Left renal pelvis (tissue), 4 donors: Measurements from ENCODE around the gene PDCL3. TPM values are rescaled to one million over a fixed set of nuclear protein-coding genes. Genes with fewer than 3 reads are reported as not detected.

Experiments used
- DNase-seq, 4 donors: peaks; one replicate each; pipeline ENCODE4 v3.0.0-alpha.2; 2013; ENCODE audit warnings: low read depth in 4 of 4, low spot score in 3 of 4
- polyA plus RNA-seq, 4 donors: library from polyadenylated mRNA; unstranded; fragments of 120-200 nt; gene quantifications; one replicate each; pipeline ENCODE4 v1.2.1, GENCODE V29; 2013; ENCODE audit not compliant: insufficient read length in 4 of 4

Gene PDCL3
- polyA plus RNA-seq, 4 donors, result 19.9 to 40.4 (median 34.8) TPM

- DNase-seq, result no peak
Measured at GRCh38 chr2:100560216-100560830, 2.5 kb upstream of the PDCL3 start.

- no peak for DNase-seq
Measured at GRCh38 chr2:100561191-100561590, 1.6 kb upstream of the PDCL3 start.

- no peak for DNase-seq
Measured at GRCh38 chr2:100563407-100564247, 834 bp downstream of the PDCL3 start.

- DNase-seq, result no peak
Measured at GRCh38 chr2:100568989-100569388, 6.2 kb downstream of the PDCL3 start.

GRCh38 chr2:100571668-100572067 lies 8.9 kb downstream of the PDCL3 start:
- no peak for DNase-seq

- no peak for DNase-seq
Measured at GRCh38 chr2:100577777-100578176, 15.0 kb downstream of the PDCL3 start.

GRCh38 chr2:100580367-100581276 lies 17.8 kb downstream of the PDCL3 start:
- no peak for DNase-seq

GRCh38 chr2:100581277-100581612 lies 18.5 kb downstream of the PDCL3 start:
- DNase-seq, result no peak

GRCh38 chr2:100584816-100585215 lies 22.0 kb downstream of the PDCL3 start:
- no peak for DNase-seq

- no peak for DNase-seq
Measured at GRCh38 chr2:100588071-100588786, 25.4 kb downstream of the PDCL3 start.

- no peak for DNase-seq
Measured at GRCh38 chr2:100589527-100589926, 26.7 kb downstream of the PDCL3 start.

GRCh38 chr2:100592226-100592625 lies 29.4 kb downstream of the PDCL3 start:
- DNase-seq, result no peak

- DNase-seq, result no peak
Measured at GRCh38 chr2:100596465-100596864, 33.7 kb downstream of the PDCL3 start.

GRCh38 chr2:100599566-100599965 lies 36.8 kb downstream of the PDCL3 start:
- DNase-seq, result no peak

- DNase-seq, result no peak
Measured at GRCh38 chr2:100601661-100602060, 38.9 kb downstream of the PDCL3 start.

GRCh38 chr2:100603414-100603813 lies 40.6 kb downstream of the PDCL3 start:
- DNase-seq, result no peak

- DNase-seq, result no peak
Measured at GRCh38 chr2:100603948-100604633, 41.3 kb downstream of the PDCL3 start.

GRCh38 chr2:100606332-100606725 lies 43.5 kb downstream of the PDCL3 start:
- DNase-seq, result no peak

- DNase-seq, result peak in 1 of 4 donors; percentile 20
Measured at GRCh38 chr2:100606726-100607343, 44.0 kb downstream of the PDCL3 start.
